Renal cortex interstitium (tissue), 11 donors: Measurements from ENCODE around the gene MRPS18B. TPM values are rescaled to one million over a fixed set of nuclear protein-coding genes. Genes with fewer than 3 reads are reported as not detected.
A peak's percentile ranks its signal among the peaks of the same experiment; 100 is the strongest.

Experiments used
- DNase-seq, 11 donors: peaks; one replicate each; pipeline ENCODE4 v3.0.0-alpha.2; 2013; ENCODE audit warnings: low read depth in 9 of 11, low spot score in 4 of 11; ENCODE audit errors: extremely low read depth in 1 of 11
- polyA plus RNA-seq, 3 donors: library from polyadenylated mRNA; unstranded; fragments of 120-200 nt; gene quantifications; one replicate each; pipeline ENCODE4 v1.2.1, GENCODE V29; 2013; ENCODE audit not compliant: insufficient read length in 3 of 3

The MRPS18B gene
- polyA plus RNA-seq, 3 donors, result 60.6 to 67.9 (median 62.2) TPM

DNA sequence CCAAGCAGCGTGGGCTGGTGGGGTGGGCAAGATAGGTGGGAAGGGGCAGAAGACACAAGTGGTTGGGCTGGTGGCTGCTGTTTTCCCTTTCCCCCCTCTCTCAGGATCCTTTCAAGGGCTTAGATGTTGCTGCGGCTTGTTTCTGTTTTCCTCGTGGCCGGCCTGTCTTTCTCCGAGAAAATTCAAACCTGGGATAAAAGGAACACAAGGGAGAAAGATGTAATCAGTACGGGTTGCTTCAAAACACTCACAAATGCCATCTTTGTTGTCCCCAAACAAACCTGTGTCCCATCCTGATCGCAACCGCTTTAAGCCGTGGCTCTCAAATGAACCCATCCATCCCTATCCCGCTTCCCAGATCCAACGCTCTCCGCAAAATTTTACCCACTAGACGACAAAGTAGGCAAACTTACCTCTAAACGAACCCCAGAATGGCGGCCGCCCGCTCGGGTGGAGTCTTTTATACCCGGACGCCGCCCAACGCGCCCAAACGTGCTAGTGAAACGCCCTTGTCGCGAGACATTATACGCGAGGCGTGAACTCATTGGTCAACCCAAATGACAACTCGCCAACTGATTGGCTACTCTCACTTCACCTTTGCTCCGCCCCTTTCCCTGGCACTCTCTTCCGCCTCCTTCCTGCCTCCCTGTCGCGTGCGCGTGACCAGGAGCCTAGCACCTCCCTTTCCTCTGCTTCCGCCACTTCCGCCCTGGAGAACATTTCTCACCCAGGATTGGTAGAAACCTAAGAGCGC is 652 bp upstream of the MRPS18B start, which contains the start of gene PPP1R10:
Gene PPP1R10, minus strand, starts transcription at position 433 of the 754 bp plus-strand sequence. CDS start 7,299 bp downstream, outside the sequence.
- DNase-seq, result peak; percentile 99 to 100 (median 100)

DNA sequence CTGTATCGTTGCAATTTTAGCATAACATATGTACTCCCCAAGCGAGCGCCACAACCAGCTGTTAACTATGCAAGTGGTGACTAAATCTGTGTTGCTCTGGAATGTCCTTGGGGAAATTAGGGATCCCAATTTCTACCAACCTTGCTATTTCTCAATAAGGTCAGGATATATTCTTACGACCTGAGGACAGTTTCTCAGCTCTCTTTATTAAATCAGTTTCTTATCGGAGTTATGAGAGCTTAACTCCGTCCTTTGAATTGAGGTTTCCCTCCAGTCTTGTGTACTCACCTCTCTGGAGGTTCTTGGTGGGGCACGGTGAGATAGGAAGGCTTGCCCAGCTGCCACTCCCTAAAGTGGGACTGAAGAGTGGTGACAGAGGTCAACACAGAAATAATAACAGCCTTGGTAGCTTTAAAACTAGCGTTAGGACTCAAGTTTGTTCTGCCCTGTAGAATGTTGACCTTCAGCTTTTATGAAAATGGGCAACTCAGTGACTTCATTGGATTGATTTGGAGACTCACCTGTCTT is 694 bp downstream of the MRPS18B start:
- no peak for DNase-seq

DNA sequence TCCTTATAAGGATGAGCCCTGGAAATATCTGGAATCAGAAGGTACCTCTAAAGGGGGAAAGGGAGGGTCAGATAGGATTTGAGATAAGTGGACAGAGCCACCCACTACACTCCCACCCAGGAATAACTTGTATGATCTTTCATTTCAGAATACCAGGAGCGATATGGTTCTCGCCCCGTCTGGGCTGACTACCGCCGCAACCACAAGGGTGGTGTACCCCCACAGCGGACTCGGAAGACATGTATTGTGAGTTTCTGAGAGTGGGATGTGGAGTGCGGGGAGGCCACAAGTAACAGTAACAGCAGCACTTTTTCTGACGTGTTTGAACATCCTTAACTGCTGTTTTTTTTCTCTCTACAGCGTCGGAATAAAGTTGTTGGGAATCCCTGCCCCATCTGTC is 1.9 kb downstream of the MRPS18B start:
- no peak for DNase-seq

DNA sequence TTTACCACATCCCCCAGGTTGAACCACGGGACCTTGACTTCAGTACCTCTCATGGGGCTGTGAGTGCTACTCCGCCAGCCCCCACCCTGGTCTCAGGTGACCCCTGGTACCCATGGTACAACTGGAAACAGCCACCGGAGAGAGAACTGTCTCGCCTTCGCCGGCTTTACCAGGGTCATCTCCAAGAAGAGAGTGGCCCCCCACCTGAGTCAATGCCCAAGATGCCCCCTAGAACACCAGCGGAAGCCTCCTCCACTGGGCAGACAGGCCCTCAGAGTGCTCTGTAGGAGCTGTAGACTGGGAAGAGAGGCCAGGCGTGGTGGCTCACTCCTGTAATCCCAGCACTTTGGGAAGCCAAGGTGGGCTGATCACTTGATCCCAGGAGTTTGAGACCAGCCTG is 7.9 kb downstream of the MRPS18B start:
- DNase-seq, result no peak

DNA sequence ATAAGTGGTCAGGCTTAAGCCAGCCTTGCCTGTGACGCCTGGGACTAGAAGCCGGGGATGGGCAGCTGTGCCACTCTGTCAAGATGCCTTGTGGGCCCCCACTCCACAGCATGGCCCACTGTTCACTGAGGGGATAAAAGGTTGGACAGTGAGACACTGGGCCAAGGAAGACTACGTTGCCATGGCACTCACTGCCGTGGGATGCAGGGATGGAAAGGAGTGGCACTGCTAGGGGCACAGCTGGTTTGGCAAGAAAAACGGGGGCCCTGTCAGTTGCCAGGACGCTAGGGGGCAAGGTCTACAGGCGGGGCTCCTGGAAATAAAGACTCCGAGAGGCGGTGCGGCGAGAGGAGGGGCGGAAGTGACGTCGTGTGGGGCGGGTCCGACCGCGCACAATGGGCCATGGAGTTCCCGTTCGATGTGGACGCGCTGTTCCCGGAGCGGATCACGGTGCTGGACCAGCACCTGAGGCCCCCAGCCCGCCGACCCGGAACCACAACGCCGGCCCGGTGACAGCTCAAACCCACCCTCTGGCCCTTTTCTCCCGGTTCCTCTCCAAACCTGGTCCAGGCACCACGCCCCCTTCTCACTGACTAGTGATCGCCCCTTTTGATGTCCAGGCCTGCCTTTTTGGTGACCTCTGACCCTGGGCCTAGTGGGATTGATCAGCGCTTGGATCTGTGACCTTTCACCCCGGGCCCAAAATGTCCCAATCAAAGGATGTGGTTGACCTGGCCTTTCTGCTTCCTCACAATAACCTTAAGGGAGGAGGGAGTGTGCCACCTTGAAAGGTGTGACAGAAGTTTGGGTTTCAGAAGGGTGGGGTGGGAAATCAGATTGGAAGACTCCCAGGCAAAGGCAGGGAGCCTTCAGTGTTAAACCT is 9.1 kb downstream of the MRPS18B start, which contains the start of gene ATAT1:
Gene ATAT1, plus strand, starts transcription at position 391 of the 883 bp plus-strand sequence.
- peak in 8 of 11 donors; percentile 74 to 83 (median 80) for DNase-seq

DNA sequence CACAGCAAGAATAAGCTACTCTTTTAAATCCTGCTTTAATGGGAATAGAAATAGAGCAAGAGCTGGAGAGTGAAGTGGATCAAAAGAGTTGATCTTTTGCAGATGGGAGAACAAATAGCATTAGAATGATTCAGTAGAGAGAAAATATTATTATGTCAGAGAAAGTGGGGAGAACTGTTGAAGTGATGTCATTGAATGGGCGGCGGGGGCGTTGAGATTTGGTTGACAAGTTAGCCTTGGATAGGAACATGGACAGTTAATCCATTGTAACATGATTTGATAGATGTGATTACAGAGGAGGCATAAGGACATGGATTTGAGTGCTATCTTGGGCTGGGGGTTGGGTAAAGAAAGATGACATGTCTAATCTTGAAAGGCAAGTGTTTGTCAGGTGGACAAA is 18.2 kb downstream of the MRPS18B start:
- no peak for DNase-seq

DNA sequence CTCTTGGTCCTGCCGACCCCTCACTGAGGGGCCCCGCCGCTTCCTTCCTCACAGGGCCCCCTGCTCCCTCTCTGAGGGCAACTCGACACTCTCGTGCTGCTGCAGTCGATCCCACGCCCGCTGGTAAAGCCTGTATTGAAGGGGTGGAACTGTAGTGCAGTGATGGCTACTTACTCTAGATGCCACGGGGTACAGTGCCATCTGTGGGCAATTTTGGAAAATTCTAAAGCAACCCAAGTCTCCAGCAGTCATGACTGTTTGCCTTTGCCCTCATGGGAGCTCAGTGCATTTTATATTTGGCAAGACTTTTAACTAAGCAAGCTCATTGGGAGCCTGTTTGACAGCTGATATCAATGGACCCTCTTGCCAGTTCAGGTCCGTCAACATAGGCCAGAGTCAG is 22.8 kb downstream of the MRPS18B start:
- no peak for DNase-seq

DNA sequence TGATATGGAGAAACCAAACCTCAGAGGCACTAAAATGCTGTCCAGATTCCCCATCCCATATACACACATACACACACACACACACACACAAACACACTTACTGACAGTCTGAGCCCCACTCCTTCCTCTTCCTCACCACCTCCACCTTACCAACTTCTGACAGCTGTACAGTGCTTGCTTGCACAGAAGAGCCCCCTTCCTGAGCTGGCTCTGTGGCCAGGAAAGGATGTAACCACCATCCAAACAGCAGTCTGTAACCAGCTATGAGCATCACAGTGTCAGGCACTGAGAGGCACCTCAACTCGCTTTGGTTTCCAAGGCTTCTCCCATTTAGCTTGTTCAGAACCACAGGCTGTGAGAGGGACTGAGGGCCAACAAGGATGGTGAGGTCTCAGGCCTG is 23.4 kb downstream of the MRPS18B start:
- no peak for DNase-seq

DNA sequence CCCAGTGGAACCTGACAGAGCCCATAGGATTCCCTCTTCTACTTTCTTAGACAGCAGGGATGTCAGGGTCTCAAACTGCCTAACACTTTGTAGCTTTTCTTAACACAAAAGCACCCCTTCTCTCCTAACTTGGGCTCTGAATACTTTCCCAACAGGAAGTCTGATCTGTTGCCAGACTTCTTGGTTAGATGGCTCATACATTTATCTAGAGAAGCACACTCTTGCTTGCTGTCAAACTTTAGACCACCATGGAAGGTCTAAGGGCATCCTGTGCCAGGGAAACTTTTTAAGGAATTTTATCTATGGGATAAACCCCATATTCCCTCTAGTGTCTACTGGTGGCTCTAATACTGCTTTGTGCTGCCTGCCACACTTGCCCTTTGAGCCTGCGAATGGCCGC is 26.0 kb downstream of the MRPS18B start:
- DNase-seq, result no peak

DNA sequence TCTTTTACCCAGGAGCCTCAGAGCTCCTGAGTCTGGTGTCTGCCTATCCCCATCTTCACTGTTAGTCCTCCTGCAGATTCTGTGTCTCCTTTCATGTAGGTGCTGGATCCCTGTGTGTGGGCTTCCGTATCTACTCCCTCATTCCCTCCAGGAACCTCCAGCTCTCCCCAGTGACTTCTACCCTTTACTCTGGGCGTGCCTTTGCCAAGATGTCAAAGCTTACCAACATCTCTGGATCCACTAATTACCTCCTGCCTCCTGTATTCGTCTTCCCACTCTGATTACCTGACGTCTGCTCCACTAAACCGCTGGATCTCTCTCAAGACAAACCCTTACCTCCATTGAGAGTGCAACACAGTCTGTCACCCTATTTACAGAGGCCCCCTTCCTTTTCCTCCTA is 27.1 kb downstream of the MRPS18B start:
- DNase-seq, result no peak

DNA sequence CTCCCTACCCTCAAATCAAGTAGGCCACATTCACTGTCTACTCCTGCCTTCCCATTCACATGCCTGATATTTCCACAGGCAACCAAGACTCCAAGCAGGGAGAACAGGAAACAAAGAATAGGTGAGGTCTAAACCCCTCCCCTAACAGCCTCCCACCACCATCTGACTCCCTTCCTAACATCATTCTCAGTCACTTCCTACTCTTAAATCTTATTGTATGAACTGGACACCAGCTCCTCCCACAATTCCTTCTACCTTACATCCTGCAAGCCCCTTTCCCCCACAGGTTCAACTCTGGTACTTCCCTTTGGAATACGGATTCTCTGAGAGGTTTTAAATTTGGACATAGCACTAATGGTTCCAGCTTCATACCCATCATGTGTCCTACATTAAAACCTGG is 28.3 kb downstream of the MRPS18B start:
- no peak for DNase-seq

DNA sequence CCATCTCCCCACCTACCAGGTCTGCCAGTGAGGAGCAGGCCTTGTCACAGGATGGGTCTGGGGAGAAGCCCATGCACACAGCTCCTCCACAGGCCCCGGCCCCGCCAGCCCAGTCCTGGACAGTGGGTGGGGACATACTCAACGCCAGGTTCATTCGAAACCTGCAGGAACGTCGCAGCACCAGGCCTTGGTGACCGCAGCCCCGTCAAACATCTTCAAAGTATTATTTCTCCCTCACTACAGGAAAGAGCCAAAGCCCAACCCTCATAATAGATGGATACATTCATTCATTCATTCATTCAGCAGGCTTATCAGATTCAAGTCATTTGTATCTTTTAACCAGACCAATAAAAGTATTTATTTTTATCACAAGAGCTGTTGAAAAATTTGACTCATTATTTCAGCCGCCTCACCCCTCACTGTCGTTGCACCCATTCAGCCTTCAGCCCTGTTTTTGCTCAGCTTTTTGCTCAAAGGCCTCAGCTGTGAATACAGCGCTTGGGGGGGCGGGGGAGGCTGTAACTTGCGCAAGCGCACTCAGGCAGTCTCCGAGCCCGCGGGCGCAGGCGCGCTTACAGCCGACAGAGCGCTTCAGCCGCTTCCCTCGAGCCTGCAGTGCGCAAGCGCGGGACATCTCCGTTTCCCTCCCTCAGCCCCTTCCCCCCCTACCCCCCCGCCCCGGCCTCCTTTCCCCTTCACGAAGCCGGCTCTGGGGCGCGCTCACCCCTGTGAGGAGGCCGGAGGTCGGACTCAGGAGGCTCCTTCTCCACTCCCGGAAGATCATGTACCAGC is 29.0 kb downstream of the MRPS18B start, which contains the start of gene C6orf136:
Gene C6orf136, plus strand, starts transcription at position 684 of the 792 bp plus-strand sequence. Its CDS starts 99 bp downstream, at position 783.
- DNase-seq, result peak; percentile 74 to 88 (median 85)

DNA sequence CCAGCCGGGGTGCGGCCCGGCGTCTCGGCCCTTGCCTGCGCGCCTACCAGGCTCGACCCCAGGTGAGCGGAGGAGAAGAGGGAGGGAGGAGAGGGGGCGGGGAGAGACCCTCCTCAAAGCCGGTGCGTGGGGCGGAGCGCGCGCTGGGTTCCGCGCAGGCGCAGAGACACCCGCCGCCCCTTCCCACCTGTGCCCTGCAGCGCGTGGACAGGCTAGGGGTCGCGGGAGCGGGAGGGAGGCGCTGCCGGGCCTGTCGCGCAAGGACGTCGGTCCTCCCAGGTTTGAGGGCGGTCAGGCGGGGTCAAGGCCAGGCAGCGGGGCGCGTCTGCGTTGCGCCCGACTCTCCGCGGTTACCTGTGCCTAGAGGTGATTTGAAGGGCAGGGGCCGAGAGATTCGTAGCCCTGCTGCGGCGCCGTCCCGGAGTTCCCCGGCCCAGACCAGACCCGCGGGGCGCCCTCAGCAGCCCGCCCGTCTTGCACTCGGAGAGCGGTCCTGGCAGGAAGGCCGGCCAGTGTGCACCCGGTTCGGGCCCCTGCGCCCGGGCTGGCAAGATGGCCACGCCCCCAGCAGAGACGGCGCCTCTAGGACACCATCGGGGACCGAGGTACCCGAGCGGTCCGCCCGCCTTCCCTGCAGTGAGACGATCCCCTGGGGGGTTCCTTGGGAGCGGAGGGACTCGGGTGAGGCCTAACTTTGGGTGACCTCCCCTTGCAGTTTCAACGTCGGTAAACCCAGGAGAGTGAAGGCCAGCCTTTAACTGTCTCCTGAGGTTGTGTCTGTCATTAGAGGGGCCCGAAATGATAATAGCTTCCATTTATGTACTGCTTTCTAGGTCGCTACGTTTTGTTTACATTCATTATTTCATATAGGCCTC is 29.8 kb downstream of the MRPS18B start:
- DNase-seq, result peak in 8 of 11 donors; percentile 42 to 76 (median 58)

DNA sequence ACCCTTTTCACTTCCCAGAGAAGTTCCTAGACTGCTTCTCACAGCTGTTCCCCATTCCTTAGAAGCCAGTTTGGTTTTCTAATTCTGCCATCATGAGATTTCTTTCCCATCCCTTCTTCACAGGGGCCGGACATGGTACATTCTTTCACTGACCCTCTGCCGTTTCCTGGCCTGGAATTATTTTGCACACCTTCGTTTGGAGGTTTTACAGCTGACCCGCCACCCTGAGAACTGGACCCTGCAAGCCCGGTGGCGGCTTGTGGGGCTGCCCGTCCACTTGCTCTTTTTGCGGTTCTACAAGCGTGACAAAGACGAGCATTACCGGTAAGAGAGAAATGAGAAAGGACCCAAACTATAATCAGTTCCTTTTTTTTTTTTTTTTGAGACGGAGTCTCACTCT is 33.5 kb downstream of the MRPS18B start:
- DNase-seq, result no peak

DNA sequence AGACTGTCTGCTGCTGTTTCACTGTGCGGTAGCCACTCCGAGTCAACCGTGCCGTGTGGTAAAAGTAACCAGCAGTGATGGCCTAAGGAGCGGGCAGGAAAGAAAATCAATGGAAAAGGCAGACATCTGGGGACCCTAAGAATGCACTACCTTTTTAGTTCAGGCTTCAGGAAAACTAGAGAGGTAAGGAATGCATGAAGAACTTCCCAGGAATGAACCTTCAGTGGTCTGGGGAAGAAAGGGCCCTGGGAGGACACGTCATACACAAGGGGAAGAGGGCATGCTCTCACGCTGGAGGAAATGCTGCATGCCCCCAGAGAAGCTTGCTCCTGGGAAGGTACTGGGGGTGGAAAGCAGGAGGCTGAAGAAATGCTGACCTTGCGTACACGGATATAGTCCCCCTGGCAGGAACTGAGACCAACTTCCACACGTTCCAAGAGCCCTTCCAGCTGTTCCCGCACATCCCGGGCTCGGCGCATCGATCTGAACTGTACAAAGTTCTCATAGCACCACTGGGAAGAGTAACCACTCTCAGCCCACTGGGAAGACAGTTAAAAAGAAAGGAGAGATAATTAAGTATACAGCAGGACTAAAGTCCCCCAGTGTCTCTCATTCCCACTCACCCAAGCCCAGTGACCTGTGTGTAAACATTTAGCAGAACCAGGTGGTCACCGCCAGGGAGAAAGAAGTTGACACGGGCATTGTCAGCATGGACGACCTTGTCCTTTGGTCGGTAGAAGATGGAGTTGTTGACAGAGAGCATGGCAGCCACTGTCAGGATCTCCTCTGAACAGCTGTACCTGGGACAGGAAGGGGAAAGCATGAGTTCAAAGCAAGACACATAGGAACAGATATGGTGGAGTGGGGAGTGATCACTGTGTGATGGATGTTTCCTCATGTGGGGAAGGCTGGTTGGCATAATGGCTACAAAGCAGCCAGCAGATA is 37.4 kb downstream of the MRPS18B start:
- DNase-seq, result no peak

DNA sequence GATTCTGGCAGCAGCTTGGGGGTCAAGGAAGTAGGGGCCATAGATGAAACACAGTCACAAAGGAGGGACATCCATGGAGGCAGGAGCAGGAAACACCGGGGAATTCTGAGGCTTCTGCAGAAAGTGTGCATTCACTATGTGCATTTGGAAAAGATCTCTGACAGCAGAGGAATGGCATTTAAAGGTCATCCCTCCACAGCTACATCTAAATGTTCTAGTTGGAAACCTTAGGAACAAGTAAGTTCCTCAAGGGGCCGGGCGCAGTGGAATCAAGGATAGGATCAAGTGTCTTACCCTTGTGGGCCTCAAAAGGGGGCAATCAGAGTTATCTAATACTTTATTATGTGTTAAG is 38.1 kb downstream of the MRPS18B start:
- DNase-seq, result no peak

DNA sequence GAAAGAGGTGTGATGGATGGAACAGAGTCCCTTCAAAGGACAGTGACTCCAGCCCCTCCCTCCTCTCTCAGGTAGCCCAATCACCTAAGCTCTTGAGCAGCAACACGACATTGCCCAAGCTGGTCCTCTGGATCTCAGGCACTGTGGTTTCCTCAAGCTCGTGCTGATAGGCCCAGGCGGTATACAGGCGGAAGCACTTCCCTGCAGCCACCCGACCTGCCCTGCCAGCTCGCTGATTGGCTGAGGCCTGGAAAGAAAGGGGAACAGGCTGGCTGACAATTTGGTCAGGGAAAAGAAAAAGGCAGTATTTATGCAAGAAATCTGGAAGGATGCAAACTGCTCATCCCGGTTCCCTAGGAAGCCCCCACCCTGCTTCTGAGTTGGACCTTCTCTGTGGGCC is 38.9 kb downstream of the MRPS18B start:
- no peak for DNase-seq
